Measurements from ENCODE around the gene SMARCC2.
"Not testable (repeated sequence)": the region's sequence is repeated elsewhere in the genome, so short reads cannot be mapped to it uniquely, and the experiment has no call there.

Gene SMARCC2

DNA sequence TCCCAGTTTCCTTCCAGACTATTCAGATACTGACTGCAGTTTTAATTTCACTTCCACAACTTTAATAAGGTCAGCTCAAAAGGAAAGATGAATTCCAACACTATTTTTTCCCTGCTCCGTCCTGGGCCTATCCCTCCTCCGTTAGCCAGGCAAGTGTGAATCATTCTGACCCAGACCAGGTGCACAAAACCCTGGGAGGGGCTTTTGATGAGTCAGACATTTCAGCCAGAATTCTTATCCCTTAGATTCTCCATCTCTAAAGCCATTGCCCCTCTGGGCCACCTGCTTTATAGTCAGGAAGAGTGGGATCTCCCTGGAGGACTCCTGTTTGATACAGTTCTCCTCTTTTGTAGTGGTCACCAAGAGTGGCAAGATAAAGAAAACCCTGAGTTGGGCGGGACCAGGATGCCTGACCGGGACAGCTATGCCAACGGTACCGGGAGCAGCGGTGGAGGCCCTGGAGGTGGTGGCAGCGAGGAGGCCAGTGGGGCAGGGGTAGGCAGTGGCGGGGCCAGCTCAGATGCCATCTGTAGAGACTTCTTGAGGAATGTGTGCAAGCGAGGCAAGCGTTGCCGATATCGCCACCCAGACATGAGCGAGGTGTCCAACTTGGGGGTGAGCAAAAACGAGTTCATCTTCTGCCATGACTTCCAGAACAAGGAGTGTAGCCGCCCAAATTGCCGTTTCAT lies 69.0 kb downstream of the SMARCC2 start:
- DNase-seq (ENCODE audit: low spot score), result no peak

GRCh38 chr12:56119361-56119796 lies 69.9 kb downstream of the SMARCC2 start:
- DNase-seq (ENCODE audit: low spot score), result peak; percentile 89

GRCh38 chr12:56118688-56119357 lies 70.5 kb downstream of the SMARCC2 start:
- DNase-seq (ENCODE audit: low spot score), result no peak

DNA sequence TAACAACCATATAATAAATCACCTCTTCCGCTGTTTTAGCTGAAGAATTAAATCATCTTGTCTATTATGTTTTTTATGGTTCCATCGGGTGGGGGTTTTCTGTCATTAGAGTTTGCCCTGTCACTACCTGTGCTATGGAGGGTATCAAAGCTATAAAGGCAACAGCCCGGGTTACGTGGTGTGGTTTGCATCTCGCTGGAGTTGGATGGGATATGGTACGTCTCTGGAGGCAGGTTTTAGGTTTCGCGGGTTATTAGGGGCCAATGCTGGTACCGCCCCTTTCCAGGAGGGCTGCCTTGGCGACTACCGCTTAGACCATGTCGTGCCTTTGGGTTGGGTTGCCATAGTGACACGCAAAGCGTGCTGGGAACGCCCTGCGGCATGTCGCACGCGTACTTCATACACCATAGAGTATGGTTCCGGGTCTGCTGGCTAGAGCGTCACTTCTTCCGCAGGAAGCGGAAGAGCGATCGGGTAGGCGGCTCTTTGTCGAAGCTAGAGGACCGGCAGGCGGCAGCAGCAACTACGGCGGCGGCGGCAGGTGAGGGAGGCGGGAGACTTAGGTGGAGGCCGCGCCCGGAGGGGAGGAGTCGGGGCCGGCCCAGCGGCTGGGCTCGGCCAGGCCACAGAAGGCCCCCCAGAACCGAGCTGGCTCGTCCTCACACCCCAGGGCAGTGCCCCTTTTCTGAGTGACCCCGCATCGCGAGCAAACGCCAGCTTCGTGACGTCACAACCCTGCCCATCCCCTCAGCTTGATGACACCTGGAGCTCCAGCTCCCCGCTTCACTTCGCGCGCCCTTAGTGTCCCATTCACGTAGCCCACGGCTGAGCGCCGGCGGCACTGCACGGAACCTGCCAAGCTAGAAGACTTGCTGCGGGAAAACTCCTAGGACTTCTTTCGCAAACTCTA lies 71.2 kb downstream of the SMARCC2 start, which contains the start of gene ZC3H10:
Gene ZC3H10 (plus strand): TSS at position 489 of the 910 bp plus-strand sequence. CDS start 2,297 bp downstream, outside the sequence.
- DNase-seq (ENCODE audit: low spot score), result peak; percentile 99

- not testable (repeated sequence) for DNase-seq (ENCODE audit: low spot score)
Observed at GRCh38 chr12:56117082-56117706, 72.1 kb downstream of the SMARCC2 start.

GRCh38 chr12:56116267-56117081 lies 72.8 kb downstream of the SMARCC2 start, which contains the start of gene RPL41:
Gene RPL41, plus strand, starts transcription at chr12:56116633.
- DNase-seq (ENCODE audit: low spot score), result peak; percentile 98

DNA sequence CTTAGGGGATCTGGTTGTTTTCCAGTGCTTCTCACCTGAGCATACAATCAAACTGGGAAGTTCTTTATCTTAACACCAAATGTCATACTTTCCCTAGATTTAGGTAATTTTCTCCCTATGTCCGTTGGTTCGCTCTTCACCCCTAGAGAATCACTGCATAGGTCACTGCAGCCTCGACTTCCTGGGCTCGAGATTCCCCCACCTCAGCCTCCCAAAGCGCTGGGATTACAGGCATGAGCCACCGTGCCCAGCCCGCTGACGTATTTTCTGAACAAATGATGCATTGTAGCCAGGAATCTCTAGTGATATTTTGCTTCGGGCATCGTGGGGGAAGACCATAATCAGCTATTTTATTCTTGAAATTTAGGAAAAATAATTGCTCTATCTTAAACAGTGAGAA lies 74.0 kb downstream of the SMARCC2 start:
- peak; percentile 12 for DNase-seq (ENCODE audit: low spot score)

DNA sequence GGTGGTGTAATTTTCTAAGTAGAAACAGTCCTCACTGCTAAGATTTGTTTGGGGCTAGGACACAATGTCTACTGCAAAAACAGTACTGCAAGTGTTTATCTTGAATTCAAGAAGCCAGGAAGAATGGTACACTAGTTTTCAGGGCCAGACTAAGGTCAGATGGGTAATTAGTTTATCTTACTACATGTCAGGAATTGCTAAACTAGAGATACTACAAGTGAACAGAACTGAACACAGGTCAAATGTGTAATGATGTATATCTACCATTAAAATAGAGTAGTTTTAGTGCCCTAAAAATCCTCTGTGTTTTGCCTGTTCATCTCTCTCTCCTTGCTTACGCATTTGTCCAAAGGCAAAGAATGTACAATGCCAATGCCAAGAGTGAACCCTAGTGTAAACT lies 75.2 kb downstream of the SMARCC2 start:
- DNase-seq (ENCODE audit: low spot score), result no peak
